GM12865 (cell line): ENCODE results near the gene TOR4A.

Experiments used
- DNase-seq: peaks from one replicate; pipeline ENCODE4 v3.0.0; 2010; ENCODE audit warnings: low read depth
- H3K4me3 ChIP-seq: 2 replicates; pipeline ENCODE4 v1.5.1; 2011; ENCODE audit warnings: mild to moderate bottlenecking, low read depth, low read length, control low read depth
- CTCF ChIP-seq: IDR thresholded peaks from 2 replicates; pipeline ENCODE4 v1.5.1; 2011; ENCODE audit warnings: low read length, control low read depth, low read depth, inconsistent platforms; ENCODE audit not compliant: insufficient read depth; ENCODE audit errors: missing control alignments

Gene TOR4A

GRCh38 chr9:137266162-137266527, 11.4 kb upstream of the TOR4A start:
- TF ChIP-seq CTCF: no peak
- H3K4me3 ChIP-seq: no peak overlapping the region
- DNase-seq: no peak

- no peak for TF ChIP-seq CTCF
- no peak overlapping the region for H3K4me3 ChIP-seq
- no peak for DNase-seq
Observed at GRCh38 chr9:137266585-137267453, 10.7 kb upstream of the TOR4A start.

GRCh38 chr9:137267933-137268355, 9.6 kb upstream of the TOR4A start:
- TF ChIP-seq CTCF: no peak

GRCh38 chr9:137268538-137269201, 8.9 kb upstream of the TOR4A start:
- peak overlapping the region; percentile 23 for H3K4me3 ChIP-seq
- TF ChIP-seq CTCF: no peak
- no peak for DNase-seq

More at GRCh38 chr9:137267933-137268355, 9.6 kb upstream of the TOR4A start:
- peak; percentile 77 for DNase-seq
- no peak overlapping the region for H3K4me3 ChIP-seq

- H3K4me3 ChIP-seq: peak overlapping the region; percentile 23
- DNase-seq: peak; percentile 70
- TF ChIP-seq CTCF: no peak
Observed at GRCh38 chr9:137269231-137269772, 8.2 kb upstream of the TOR4A start.

- no peak for TF ChIP-seq CTCF
- H3K4me3 ChIP-seq: no peak overlapping the region
- no peak for DNase-seq
Observed at GRCh38 chr9:137270929-137271695, 6.4 kb upstream of the TOR4A start.
